Right lung (tissue), 5 donors: Measurements from ENCODE around the gene C8B. TPM values are rescaled to one million over a fixed set of nuclear protein-coding genes. Genes with fewer than 3 reads are reported as not detected.
A peak's percentile ranks its signal among the peaks of the same experiment; 100 is the strongest.

ENCODE experiments used
- DNase-seq, 2 donors: peaks; one replicate each; pipeline ENCODE4 v3.0.0-alpha.2; 2013
- polyA plus RNA-seq, 5 donors: library from polyadenylated mRNA; unstranded; fragments of 120-200 nt; gene quantifications; one replicate each; pipeline versions ENCODE4 v1.2.1 to v1.2.3, GENCODE V29; 2013; ENCODE audit warnings: inconsistent platforms in 1 of 5, low replicate concordance in 1 of 5; ENCODE audit not compliant: insufficient read length in 5 of 5, insufficient read depth in 1 of 5

C8B gene
- polyA plus RNA-seq, 5 donors = 0.13 to 0.59 TPM; not detected in 3

- DNase-seq = no peak
Measured at GRCh38 chr1:56972976-56973375, 7.2 kb upstream of the C8B start.

- no peak for DNase-seq
Measured at GRCh38 chr1:56970280-56970679, 4.5 kb upstream of the C8B start.

DNA sequence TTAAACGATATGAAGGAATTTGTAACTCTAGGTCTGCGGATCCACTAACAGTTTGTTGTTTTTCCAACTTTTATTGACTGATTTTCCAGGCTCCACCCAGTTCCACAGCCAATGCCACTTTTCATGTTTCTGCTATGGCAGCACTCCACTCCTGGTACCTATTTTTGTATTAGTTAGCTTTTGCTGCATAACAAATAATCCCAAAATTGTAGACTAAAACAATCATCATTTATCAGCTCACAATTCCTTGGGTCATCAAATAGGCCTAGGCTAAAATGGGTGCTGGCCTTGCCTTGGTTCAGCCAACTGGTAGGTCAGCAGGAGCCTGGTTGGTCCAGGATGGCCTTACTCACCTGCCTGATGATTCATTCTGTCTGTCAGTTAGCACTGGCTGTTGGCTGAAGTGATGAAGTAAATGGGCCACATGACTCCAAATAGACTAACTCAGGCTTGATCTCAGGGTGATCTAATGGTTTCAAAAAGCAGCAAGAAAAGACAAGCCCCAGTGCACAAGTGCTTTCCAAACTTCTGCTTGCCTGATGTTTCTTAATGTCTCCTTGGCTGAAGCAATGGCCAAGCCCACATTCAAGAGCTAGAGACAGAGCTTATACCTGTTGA, 3.2 kb upstream of the C8B start:
- no peak for DNase-seq

DNA sequence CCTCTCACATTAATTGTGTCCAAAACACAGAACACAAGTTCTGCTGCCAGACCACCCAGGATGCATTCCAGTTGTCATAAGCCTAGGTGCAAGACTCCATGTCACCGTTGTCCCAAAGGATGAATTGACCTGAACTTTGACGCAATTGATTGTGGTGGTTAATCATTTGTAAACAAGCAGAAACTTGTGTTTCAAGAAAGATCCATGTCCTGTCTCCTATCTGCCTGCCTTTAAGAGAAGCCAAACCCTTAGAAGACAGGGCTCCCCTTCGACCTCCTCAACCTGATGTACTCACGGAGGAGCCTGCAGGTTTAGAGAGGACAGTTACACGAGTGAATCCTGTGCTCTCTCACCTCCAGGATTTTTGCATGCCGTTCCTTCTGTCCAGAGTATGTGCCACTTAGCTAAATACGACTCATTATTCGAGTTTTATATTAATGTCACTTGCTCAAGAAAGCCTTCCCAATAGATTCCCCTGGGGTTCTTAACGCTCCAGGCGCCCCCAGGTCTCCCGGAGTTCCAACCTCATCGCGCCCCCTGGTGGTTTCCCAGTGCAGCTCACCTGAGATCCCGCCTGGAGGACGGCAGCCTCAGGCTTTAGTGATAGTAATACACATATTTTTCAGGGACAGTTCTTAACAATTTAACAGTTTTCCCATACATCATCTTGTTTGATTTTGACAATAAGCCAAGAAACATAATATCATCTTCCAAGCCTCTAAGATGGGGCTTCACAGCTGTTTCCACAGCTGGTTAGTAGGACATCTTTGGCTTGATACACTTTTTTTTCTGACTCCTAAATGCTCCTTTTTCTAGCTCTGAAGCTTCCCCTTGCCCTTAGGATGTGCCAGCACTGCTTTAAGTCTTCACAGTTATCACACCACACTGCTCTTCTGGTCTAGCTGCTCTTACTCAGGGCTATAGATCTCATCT, 2.4 kb upstream of the C8B start:
- DNase-seq = no peak

DNA sequence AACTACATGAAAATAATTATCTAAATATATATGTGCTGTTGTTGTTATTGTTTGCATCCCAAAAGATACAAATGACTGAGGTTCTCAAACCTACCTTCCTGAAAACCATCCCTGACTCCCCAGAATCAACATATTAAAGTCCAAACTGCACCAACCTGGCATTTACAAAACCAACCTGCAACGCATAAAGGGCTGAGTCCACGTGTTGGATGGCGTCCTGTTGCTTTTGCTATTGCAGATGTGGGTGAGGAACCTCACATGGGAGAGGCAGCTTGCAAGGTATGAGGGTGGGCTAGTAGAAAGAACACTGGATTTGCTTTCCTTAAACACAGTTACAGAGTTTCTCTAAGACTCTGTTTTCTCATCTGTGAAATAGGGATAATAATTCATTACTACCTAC, 1.5 kb upstream of the C8B start:
- DNase-seq = no peak

DNA sequence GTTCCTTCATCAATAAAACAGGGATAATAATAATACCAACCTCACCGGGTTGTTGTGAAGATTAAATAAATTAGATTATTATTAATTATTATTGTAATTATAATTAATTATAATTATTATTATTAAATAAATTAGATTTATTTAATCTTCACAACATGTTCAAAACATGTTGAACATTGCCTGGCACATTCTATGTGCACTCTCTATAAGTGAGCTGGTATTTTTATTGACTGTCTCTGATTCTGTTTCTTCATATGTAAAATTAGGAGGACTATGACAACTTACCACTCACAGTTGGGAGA, 834 bp upstream of the C8B start:
- no peak for DNase-seq

GRCh38 chr1:56965191-56965590, 624 bp downstream of the C8B start:
- DNase-seq = no peak

GRCh38 chr1:56964349-56965017, 1.3 kb downstream of the C8B start:
- DNase-seq = no peak

GRCh38 chr1:56963667-56964066, 2.1 kb downstream of the C8B start:
- no peak for DNase-seq

GRCh38 chr1:56961426-56961825, 4.4 kb downstream of the C8B start:
- peak in 1 of 2 donors; percentile 4 for DNase-seq

DNA sequence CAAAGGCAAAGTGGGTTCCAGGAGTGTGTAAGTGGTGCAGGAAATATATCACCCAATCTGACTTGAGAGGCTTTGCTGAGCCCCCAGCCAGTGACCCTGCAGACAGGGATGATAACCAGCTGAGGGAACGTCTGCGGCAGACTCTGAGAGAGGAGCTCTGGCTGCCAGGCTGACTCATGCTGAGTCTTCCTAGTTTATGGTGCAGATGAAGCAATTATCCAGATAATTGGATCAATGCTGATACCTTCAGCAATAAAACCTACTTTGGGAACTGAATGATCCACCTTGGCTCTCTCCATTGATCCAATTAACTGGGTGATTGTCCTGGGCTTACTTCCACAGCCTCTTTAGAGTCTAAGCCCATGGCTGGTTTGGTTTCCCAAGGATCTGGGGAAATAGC, 7.3 kb downstream of the C8B start:
- DNase-seq = no peak

- DNase-seq = no peak
Measured at GRCh38 chr1:56957931-56958330, 7.9 kb downstream of the C8B start.

- no peak for DNase-seq
Measured at GRCh38 chr1:56954664-56955063, 11.2 kb downstream of the C8B start.

GRCh38 chr1:56953386-56953785, 12.4 kb downstream of the C8B start:
- DNase-seq = no peak

GRCh38 chr1:56952501-56952900, 13.3 kb downstream of the C8B start:
- no peak for DNase-seq

- DNase-seq = no peak
Measured at GRCh38 chr1:56948403-56949023, 17.3 kb downstream of the C8B start.

- no peak for DNase-seq
Measured at GRCh38 chr1:56940039-56940438, 25.8 kb downstream of the C8B start.

GRCh38 chr1:56939209-56939608, 26.6 kb downstream of the C8B start:
- no peak for DNase-seq

GRCh38 chr1:56938646-56939045, 27.2 kb downstream of the C8B start:
- DNase-seq = no peak

GRCh38 chr1:56934430-56935060, 31.3 kb downstream of the C8B start:
- DNase-seq = no peak

- no peak for DNase-seq
Measured at GRCh38 chr1:56933606-56934005, 32.2 kb downstream of the C8B start.

DNA sequence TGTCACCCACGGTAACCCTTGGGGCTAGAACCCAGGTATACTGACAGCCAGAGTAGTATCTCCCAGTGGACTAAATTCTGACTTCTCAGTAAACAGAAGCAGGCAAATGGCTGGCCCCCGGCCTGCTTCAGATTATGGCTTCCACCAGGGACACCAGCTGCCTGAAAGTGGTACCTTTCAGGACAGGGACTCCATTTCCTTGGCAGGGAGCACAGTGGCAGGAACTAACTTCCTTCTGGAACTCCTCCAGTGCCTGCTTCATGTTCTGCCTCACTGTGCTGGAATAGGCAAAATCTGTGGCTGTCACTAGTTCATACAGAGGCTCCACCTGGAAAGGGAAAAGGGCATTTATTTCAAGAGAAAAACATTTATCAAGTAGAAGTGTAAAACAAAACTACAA, 32.7 kb downstream of the C8B start:
- no peak for DNase-seq
